Lung (tissue), 12 donors: ENCODE results near the gene CPE. TPM values are rescaled to one million over a fixed set of nuclear protein-coding genes. Genes with fewer than 3 reads are reported as not detected.

ENCODE experiments used
- ATAC-seq: fragments of 200-7000 bp; cut with Tn5 transposase; one replicate; pipeline ENCODE4 v1.9.1; 2020; ENCODE audit warnings: moderate number of reproducible peaks; ENCODE audit not compliant: insufficient read depth, low FRiP score
- DNase-seq, 3 donors: peaks; one replicate each; pipeline ENCODE4 v3.0.0-alpha.2; 2013 to 2017
- H3K27ac ChIP-seq, 2 donors: one replicate each; pipeline ENCODE4 v1.5.1; 2013; ENCODE audit warnings: mild to moderate bottlenecking in 2 of 2, moderate library complexity in 2 of 2, control low read depth in 1 of 2, inconsistent platforms in 1 of 2, low read depth in 1 of 2, low read length in 1 of 2
- H3K27me3 ChIP-seq, 3 donors: one replicate each; pipeline ENCODE4 v1.5.1; 2013; ENCODE audit warnings: low read length in 2 of 3; ENCODE audit not compliant: control insufficient read depth in 3 of 3, insufficient read depth in 3 of 3
- H3K36me3 ChIP-seq, 4 donors: one replicate each; pipeline ENCODE4 v1.5.1; 2013; ENCODE audit warnings: low read length in 4 of 4, mild to moderate bottlenecking in 1 of 4, moderate library complexity in 1 of 4; ENCODE audit not compliant: control insufficient read depth in 4 of 4, insufficient read depth in 4 of 4
- H3K4me1 ChIP-seq, 5 donors: one replicate each; pipeline ENCODE4 v1.5.1; 2013; ENCODE audit warnings: low read length in 5 of 5, mild to moderate bottlenecking in 2 of 5, moderate library complexity in 1 of 5; ENCODE audit not compliant: control insufficient read depth in 5 of 5, insufficient read depth in 5 of 5
- H3K4me3 ChIP-seq: one replicate; pipeline ENCODE4 v1.5.1; 2013; ENCODE audit warnings: mild to moderate bottlenecking, control low read depth, moderate library complexity
- H3K9ac ChIP-seq, 2 donors: one replicate each; pipeline ENCODE4 v1.5.1; 2013; ENCODE audit warnings: low read length in 2 of 2, control low read depth in 1 of 2; ENCODE audit not compliant: insufficient read depth in 1 of 2
- H3K9me3 ChIP-seq, 4 donors: one replicate each; pipeline ENCODE4 v1.5.1; 2013; ENCODE audit warnings: low read length in 3 of 4, mild to moderate bottlenecking in 1 of 4, moderate library complexity in 1 of 4; ENCODE audit not compliant: control insufficient read depth in 4 of 4, insufficient read depth in 3 of 4
- WGBS, 2 donors: extraction: QIAGEN DNeasy Blood & Tissue Kit; methylation state at CpG; one replicate each; pipeline ENCODE4 v1.1.7; 2013; 5-methylcytosine and 5-hydroxymethylcytosine counted together
- polyA plus RNA-seq, 2 donors: library from polyadenylated mRNA; stranded (reverse); fragments of 200-250 nt; gene quantifications; one replicate each; pipeline ENCODE4 v1.2.1, GENCODE V29; 2013
- total RNA-seq, 2 donors: library from RNA; depleted of rRNA in 1 of 2; stranded (reverse); fragments of >200 nt in 1 of 2; gene quantifications; one replicate each; pipeline ENCODE4 v1.2.1, GENCODE V29; 2014 to 2021
- TF ChIP-seq, protein P1 (sequence below): IDR thresholded peaks from 2 replicates; pipeline ENCODE4 v1.5.1; 2012; ENCODE audit warnings: mild to moderate bottlenecking; ENCODE audit errors: control extremely low read depth, extremely low read depth
- donor health status: control.
- donor health status: control.
- donor health status: Bipolar disorder and iron deficiency.
- donor health status: healthy.
- donor health status: DM: yes; HTN: yes; CAD: no.

CPE gene
- total and polyA plus RNA-seq, 4 donors = 6.6 to 135 (median 14.3) TPM

DNA sequence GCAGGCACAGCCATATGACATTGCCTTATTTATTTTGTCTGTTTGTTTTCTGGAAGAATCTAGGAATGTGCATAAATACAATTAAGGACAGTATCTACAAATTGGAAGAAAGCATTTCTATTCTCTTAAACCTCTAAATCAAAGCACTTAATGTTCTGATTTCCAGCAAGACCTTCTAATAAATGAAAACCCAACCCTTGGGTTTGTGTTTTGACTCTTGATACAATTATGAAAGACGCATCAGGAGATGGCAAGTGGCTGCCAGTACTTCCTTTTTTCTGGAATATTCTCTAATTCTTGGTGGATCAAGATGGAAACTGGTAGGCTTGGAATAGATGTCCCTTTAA is 437 bp upstream of the CPE start:
- H3K27ac ChIP-seq = no peak overlapping the region
- peak overlapping the region; percentile 31 to 95 for H3K9ac ChIP-seq
- no peaks in the 10 kb centered on the region for H3K36me3 ChIP-seq
- DNase-seq (no peak), ATAC-seq (no peak)
- no peak overlapping the region for H3K4me3 ChIP-seq
- WGBS, 2 donors = 56 to 61% methylated on average over 1 of the region's 1 CpG
- peaks cover 0 to 4% (median 0%) of the 10 kb centered on the region in 4 donors for H3K9me3 ChIP-seq
- TF ChIP-seq, protein P1, sequence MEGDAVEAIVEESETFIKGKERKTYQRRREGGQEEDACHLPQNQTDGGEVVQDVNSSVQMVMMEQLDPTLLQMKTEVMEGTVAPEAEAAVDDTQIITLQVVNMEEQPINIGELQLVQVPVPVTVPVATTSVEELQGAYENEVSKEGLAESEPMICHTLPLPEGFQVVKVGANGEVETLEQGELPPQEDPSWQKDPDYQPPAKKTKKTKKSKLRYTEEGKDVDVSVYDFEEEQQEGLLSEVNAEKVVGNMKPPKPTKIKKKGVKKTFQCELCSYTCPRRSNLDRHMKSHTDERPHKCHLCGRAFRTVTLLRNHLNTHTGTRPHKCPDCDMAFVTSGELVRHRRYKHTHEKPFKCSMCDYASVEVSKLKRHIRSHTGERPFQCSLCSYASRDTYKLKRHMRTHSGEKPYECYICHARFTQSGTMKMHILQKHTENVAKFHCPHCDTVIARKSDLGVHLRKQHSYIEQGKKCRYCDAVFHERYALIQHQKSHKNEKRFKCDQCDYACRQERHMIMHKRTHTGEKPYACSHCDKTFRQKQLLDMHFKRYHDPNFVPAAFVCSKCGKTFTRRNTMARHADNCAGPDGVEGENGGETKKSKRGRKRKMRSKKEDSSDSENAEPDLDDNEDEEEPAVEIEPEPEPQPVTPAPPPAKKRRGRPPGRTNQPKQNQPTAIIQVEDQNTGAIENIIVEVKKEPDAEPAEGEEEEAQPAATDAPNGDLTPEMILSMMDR = no peak
- peaks cover 0 to 18% (median 5%) of the 10 kb centered on the region in 5 donors for H3K4me1 ChIP-seq
- peaks cover 0 to 8% (median 0%) of the 10 kb centered on the region in 3 donors for H3K27me3 ChIP-seq

DNA sequence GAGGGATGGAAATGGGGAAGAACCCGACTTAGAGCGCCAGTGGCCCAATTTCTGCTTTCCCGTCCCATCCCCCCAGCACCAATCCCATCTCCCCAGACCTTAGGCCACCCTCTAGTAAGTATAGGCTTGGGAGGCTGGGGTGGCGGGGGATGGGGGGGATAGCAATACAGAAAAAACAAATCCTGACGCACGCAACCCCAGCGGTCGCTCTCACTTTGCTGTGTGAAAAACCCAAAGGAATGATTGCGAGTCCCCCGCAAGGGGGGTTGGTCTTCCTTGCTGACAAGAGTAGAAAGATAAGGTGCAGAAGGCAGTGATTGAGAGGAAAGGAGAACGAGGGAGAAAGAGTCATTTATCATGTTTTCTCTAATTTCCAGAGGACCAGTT is 863 bp downstream of the CPE start:
- TF ChIP-seq, protein P1 = no peak
- DNase-seq (peak; percentile 29 to 52 (median 47)), ATAC-seq (no peak)
- WGBS, 2 donors = 68 to 71% methylated on average over 11 of the region's 11 CpGs
- H3K4me1 ChIP-seq = peaks cover 0 to 31% (median 5%) of the 10 kb centered on the region in 5 donors
- H3K27me3 ChIP-seq = peaks cover 0 to 8% (median 0%) of the 10 kb centered on the region in 3 donors
- H3K9me3 ChIP-seq = peaks cover 0 to 2% (median 0%) of the 10 kb centered on the region in 4 donors
- peak overlapping the region in 1 of 2 donors; percentile 31 for H3K9ac ChIP-seq
- no peak overlapping the region for H3K4me3 ChIP-seq
- H3K27ac ChIP-seq = no peak overlapping the region
- no peaks in the 10 kb centered on the region for H3K36me3 ChIP-seq

DNA sequence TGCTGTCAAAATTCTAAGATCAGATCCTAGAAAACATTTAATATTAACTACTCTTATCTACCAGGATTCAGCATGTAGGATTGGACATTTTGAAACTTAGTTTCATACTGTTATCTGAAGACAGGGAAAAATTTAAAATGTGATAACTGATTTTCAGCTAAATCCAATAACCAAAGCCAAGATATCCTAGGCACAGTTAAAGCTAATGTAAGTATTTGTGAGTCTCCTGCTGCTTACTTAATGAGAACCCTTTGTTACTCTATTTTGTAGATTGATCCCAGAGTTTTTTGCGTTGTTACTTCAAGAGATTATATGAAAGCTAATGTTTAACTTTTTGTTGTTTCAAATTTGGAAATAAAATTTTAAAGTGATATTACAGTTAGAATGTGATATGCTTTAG is 2.0 kb downstream of the CPE start:
- no peak for ATAC-seq
- 85 to 97% methylated on average over 1 of the region's 1 CpG for WGBS, 2 donors
- peaks cover 0 to 8% (median 0%) of the 10 kb centered on the region in 3 donors for H3K27me3 ChIP-seq
- no peak overlapping the region for H3K4me3 ChIP-seq
- H3K36me3 ChIP-seq = no peaks in the 10 kb centered on the region
- H3K9me3 ChIP-seq = no peaks in the 10 kb centered on the region
- TF ChIP-seq, protein P1 = no peak
- no peak for DNase-seq
- H3K27ac ChIP-seq = no peak overlapping the region
- H3K4me1 ChIP-seq = peaks cover 0 to 43% (median 7%) of the 10 kb centered on the region in 5 donors
- H3K9ac ChIP-seq = no peak overlapping the region

DNA sequence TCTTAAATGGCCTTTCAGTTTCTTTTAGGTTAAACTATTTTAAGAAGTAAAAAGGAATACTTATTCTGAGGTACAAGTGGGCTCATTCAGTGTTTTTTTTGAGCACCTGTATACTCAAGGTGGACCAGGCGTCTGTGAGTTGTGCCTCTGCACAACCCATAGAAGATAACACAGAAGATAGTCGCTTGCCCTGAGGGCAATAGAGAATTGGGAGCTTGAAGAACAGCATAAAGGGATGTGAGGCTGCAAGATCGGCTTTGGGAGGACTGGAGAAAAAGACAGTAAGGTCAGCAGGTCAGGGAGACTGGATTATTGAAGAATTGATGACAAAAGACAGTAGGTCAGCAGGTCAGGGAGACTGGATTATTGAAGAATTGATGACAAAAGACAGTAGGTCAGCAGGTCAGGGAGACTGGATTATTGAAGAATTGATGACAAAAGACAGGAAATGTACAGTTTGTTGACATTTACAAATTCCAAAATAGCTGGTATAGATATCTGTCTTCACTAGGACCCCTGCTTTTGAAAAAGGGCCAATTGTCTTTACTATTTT is 3.1 kb downstream of the CPE start:
- no peak overlapping the region for H3K27ac ChIP-seq
- no peak overlapping the region for H3K9ac ChIP-seq
- DNase-seq (no peak), ATAC-seq (no peak)
- 83 to 90% methylated on average over 3 of the region's 3 CpGs for WGBS, 2 donors
- peaks cover 0 to under 1% (median 0%) of the 10 kb centered on the region in 3 donors for H3K27me3 ChIP-seq
- no peak overlapping the region for H3K4me3 ChIP-seq
- no peaks in the 10 kb centered on the region for H3K36me3 ChIP-seq
- H3K9me3 ChIP-seq = no peaks in the 10 kb centered on the region
- TF ChIP-seq, protein P1 = no peak
- H3K4me1 ChIP-seq = peaks cover 0 to 43% (median 7%) of the 10 kb centered on the region in 5 donors
